TTC549 (cell line): ENCODE measurements around the gene KLF9.

Experiments used
- FAIRE-seq: peaks from 2 replicates; lab custom pipeline; 2012; peaks lifted over from hg19 to GRCh38; lab: Jason Lieb, UNC

KLF9 gene

GRCh38 chr9:70421272-70422180 is 7.1 kb upstream of the KLF9 start:
- no peak for FAIRE-seq

GRCh38 chr9:70420441-70421271 is 6.2 kb upstream of the KLF9 start:
- FAIRE-seq, result no peak

DNA sequence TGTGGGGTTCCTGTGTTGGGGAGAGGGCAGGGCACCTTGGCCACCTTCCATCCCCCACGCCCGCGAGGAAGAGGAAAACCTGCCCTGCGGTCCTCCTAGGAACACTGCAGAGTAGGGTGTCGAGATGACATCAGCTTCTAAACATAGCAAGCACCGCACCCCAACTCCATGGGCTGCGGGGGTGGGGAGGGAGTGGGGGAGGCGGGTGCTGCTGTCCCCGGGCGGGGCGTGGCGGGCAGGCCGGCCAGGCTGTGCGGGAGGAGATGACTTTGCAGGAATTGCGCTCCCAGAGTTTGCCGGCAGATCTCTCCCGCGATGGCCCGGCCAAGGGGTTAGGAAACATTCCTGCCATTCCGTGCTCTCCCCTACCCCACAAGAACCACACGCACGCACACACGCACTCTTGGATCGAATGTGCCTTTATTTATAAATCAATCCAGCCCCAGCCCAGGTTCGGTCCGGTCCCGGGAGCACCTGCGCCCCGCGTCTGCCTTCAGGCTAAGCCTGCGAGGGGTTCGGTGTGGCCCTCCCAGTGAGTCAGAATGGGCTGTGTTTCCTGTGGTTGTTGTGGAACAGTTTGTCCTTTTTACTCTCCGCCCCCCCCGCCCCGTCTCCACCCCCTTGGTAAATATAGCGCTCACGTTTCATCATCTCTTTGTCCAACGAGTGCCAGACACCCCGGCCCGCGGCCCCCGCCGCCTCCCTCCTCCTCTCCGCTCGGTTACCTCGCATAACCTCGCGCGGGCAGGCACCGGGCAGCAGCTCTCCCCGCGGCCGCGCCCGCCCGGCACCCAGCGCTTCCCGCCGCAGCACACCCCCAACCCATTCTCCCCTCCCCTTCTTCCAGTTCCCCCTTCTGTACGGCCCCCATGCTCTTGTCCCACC is 5.3 kb upstream of the KLF9 start:
- FAIRE-seq, result no peak

- no peak for FAIRE-seq
Measured at GRCh38 chr9:70418822-70419555, 4.5 kb upstream of the KLF9 start.

DNA sequence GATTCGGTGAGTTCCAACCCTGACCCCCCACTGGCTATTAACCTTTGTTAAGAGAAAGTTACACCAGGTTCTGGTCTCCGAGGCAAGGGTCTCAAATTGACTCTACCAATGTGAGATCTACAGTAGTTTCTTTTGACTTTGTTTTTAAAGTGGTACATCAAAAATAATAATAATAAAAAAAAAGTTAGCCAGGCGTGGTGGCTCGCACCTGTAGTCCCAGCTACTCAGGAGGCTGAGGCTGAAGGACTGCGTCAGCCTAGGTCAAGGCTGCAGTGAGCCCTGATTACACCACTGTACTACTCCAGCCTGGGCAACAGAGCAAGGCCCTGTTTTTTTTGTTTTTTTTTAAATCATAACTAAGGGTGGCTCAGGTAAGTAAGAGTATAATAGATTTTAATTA is 1.0 kb upstream of the KLF9 start:
- no peak for FAIRE-seq

- no peak for FAIRE-seq
Measured at GRCh38 chr9:70415041-70415440, 584 bp upstream of the KLF9 start.

- no peak for FAIRE-seq
Measured at GRCh38 chr9:70413464-70413798, 1.0 kb downstream of the KLF9 start.

- FAIRE-seq, result no peak
Measured at GRCh38 chr9:70412832-70413463, 1.5 kb downstream of the KLF9 start.

- no peak for FAIRE-seq
Measured at GRCh38 chr9:70411930-70412831, 2.3 kb downstream of the KLF9 start.

DNA sequence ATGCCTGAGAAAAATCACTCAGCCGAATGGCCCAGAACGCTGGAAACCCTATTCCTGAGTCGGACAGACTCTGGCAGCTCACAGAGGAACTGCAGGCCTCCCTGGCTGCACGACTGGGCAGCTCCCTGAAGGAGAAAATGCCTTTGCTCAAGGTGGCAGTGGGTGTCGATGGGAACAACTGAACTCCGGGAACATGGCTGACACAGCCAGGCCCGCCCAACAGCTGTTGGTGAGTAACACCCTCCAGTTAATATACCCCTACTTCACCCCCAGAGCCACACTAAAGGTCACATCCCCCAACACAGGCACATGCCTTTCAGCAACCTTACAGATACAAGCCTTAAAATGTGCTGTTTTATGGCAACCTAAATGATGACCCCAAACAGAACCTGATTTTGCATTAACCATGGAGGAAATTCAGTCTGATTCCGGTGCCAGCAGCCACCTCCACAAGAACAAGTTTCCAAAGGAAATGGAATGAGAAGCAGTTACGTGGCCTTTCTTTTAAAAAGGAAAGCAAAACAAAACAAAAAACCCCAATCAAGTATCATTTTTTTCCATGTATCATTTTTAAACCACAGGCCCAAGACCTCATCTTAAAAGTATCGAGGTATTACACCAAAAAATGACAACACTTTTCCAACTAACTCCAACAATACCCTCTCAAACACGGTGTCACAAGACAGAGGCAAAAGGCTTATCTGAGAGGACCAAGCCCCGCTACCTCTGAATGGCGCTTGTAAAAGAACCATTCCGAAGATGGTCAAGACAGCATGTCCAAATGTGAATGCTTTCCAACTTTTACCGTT is 3.1 kb downstream of the KLF9 start:
- FAIRE-seq, result no peak

DNA sequence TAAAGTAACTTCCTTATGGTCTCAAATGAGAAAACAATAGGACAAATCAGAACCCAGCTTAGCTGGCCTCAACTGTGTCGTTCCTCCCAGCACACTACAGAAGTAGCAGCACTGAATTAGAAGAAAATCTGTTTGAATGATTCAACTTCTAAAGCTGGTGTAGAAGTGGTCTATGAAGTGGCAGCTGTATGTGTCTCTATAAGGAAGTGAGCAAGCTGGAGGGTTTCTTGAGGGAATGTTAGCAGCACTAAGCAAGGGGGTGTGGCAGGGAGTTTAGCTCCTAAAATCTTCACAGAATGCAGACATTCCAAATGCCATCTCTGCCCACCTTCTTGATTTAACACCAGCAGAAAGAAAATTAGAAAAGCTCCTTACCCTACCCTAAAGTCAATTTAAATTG is 4.1 kb downstream of the KLF9 start:
- FAIRE-seq, result no peak

- no peak for FAIRE-seq
Measured at GRCh38 chr9:70409800-70410199, 4.7 kb downstream of the KLF9 start.

- no peak for FAIRE-seq
Measured at GRCh38 chr9:70409280-70409679, 5.2 kb downstream of the KLF9 start.

- FAIRE-seq, result no peak
Measured at GRCh38 chr9:70408393-70409040, 5.9 kb downstream of the KLF9 start.

- FAIRE-seq, result no peak
Measured at GRCh38 chr9:70407081-70407503, 7.4 kb downstream of the KLF9 start.

GRCh38 chr9:70406434-70406862 is 8.0 kb downstream of the KLF9 start:
- no peak for FAIRE-seq

GRCh38 chr9:70405808-70406433 is 8.5 kb downstream of the KLF9 start:
- FAIRE-seq, result no peak

- no peak for FAIRE-seq
Measured at GRCh38 chr9:70404261-70404660, 10.2 kb downstream of the KLF9 start.
